ENCODE data around the gene ANO5. TPM values are rescaled to one million over a fixed set of nuclear protein-coding genes. Genes with fewer than 3 reads are reported as not detected.

ANO5 gene
- total and polyA plus RNA-seq, 5 donors = 17.1 to 119 (median 51.2) TPM

Other genes with a start within 250 kb of the ANO5 start
- not detected for gene SLC17A6, start 145.3 kb downstream of the ANO5 start, total RNA-seq
- gene SLC17A6, start 145.3 kb downstream of the ANO5 start, polyA plus RNA-seq = not detected

All from right cardiac atrium (tissue), 5 donors.